SK-N-MC (cell line): ENCODE data around the gene CASP2.

Experiments
- EZH2 ChIP-seq: fragments of 200-600 bp; sonication (generic); IDR thresholded peaks from one replicate; pipeline ENCODE4 v1.6.1; 2017; ENCODE audit warnings: antibody characterized with exemption
- POLR2AphosphoS5 ChIP-seq: IDR thresholded peaks from 2 replicates; pipeline ENCODE4 v1.6.1; 2012; ENCODE audit warnings: mild to moderate bottlenecking, low read depth, low read length, borderline replicate concordance

GRCh38 chr7:143285806-143286521 lies 2.2 kb upstream of the CASP2 start:
- TF ChIP-seq EZH2 (no peak), POLR2AphosphoS5 (no peak)
